NCI-H1694 (cell line): Measurements from ENCODE around the gene GPR156.

Experiments used
- DNase-seq: peaks from one replicate; lab custom pipeline; 2025; lab: John Stamatoyannopoulos, UW

Gene GPR156

GRCh38 chr3:120119846-120120510 is 165.0 kb downstream of the GPR156 start:
- DNase-seq = no peak
